ENCODE measurements around the gene ILRUN. TPM values are rescaled to one million over a fixed set of nuclear protein-coding genes. Genes with fewer than 3 reads are reported as not detected.

The ILRUN gene
- total and polyA plus RNA-seq, 2 experiments from 2014 or later = 17.6 to 80.1 TPM

- no peaks in the 10 kb centered on the region for H3K27me3 ChIP-seq (ENCODE audit: insufficient read depth)
- no peak for DNase-seq (ENCODE audit: low spot score)
- Mint-ChIP-seq H3K27ac (peak overlapping the region; percentile 41; the same call in 1 of the 2 replicates), H3K9me3 (no peaks in the 10 kb centered on the region), H3K27me3 (ENCODE audit: insufficient read depth, low read depth, poor library complexity) (peaks cover 3% of the 10 kb centered on the region), H3K4me3 (peak overlapping the region; percentile 92), H3K36me3 (ENCODE audit: low read depth) (no peaks in the 10 kb centered on the region), H3K4me1 (peaks cover 15% of the 10 kb centered on the region)
- peak overlapping the region; percentile 85 for H2AFZ ChIP-seq
- H3F3A ChIP-seq (replicated peaks; ENCODE audit: low read depth) = 0 out of 2 replicates have a peak, but pooled peaks cover 3% of the 10 kb centered on the region
- H3K27ac ChIP-seq (ENCODE audit: low read depth) = 0 out of 2 replicates have a peak overlapping the region, but pooled peaks have one; percentile 50
- H3K4me3 ChIP-seq = peak overlapping the region; percentile 100
- H3K9me2 ChIP-seq (ENCODE audit: insufficient read depth) = no peaks in the 10 kb centered on the region
- peaks cover 16% of the 10 kb centered on the region for H3K4me1 ChIP-seq (ENCODE audit: insufficient read depth)
- H3K4me2 ChIP-seq = peak overlapping the region; percentile 98
- no peaks in the 10 kb centered on the region for H3K36me3 ChIP-seq (ENCODE audit: insufficient read depth)
- H4K20me1 ChIP-seq (replicated peaks; ENCODE audit: insufficient read depth) = peaks cover 45% of the 10 kb centered on the region
- peaks cover 52% of the 10 kb centered on the region for H3K79me2 ChIP-seq (replicated peaks; ENCODE audit: insufficient read depth)
- ATAC-seq = peak; percentile 74
- no peak for TF ChIP-seq EZH2 (IDR thresholded peaks at IDR 0.05; ENCODE audit: low read depth, unreplicated experiment)
- TF ChIP-seq CREB1 (CRISPR knock-in tag; IDR thresholded peaks at IDR 0.05; ENCODE audit: low read depth) = no peak
Observed at GRCh38 chr6:34696189-34696738, 303 bp downstream of the ILRUN start.

- Mint-ChIP-seq H3K36me3 (ENCODE audit: low read depth) (no peaks in the 10 kb centered on the region), H3K27ac (peak overlapping the region; percentile 41), H3K4me1 (peaks cover 15% of the 10 kb centered on the region), H3K27me3 (ENCODE audit: insufficient read depth, low read depth, poor library complexity) (peaks cover 3% of the 10 kb centered on the region), H3K4me3 (peak overlapping the region; percentile 92), H3K9me3 (no peaks in the 10 kb centered on the region)
- peak overlapping the region; percentile 100 for H3K4me3 ChIP-seq
- H3K79me2 ChIP-seq (replicated peaks; ENCODE audit: insufficient read depth) = peaks cover 57% of the 10 kb centered on the region
- peak; percentile 19 for ATAC-seq
- no peak for DNase-seq (ENCODE audit: low spot score)
- no peak overlapping the region for H3K27ac ChIP-seq (ENCODE audit: low read depth)
- peaks cover 46% of the 10 kb centered on the region for H4K20me1 ChIP-seq (replicated peaks; ENCODE audit: insufficient read depth)
- H3K9me2 ChIP-seq (ENCODE audit: insufficient read depth) = no peaks in the 10 kb centered on the region
- peak overlapping the region; percentile 85; the same call in 1 of the 2 replicates for H2AFZ ChIP-seq
- peak overlapping the region; percentile 98 for H3K4me2 ChIP-seq
- H3K27me3 ChIP-seq (ENCODE audit: insufficient read depth) = no peaks in the 10 kb centered on the region
- 0 out of 2 replicates have a peak, but pooled peaks cover 3% of the 10 kb centered on the region for H3F3A ChIP-seq (replicated peaks; ENCODE audit: low read depth)
- H3K4me1 ChIP-seq (ENCODE audit: insufficient read depth) = peaks cover 16% of the 10 kb centered on the region
- H3K36me3 ChIP-seq (ENCODE audit: insufficient read depth) = no peaks in the 10 kb centered on the region
- TF ChIP-seq EZH2 (IDR thresholded peaks at IDR 0.05; ENCODE audit: low read depth, unreplicated experiment) = no peak
- TF ChIP-seq ETS1 (IDR thresholded peaks at IDR 0.05) = no peak
- TF ChIP-seq POLR2AphosphoS5 (IDR thresholded peaks at IDR 0.05; ENCODE audit: low read depth) = no peak
- TF ChIP-seq CTCF (conservative IDR thresholded peaks at IDR 0.05; ENCODE audit: low read depth in 2 of 2) = no peak
- no peak for TF ChIP-seq CREB1 (CRISPR knock-in tag; IDR thresholded peaks at IDR 0.05; ENCODE audit: low read depth)
- TF ChIP-seq NANOG (IDR thresholded peaks at IDR 0.05; ENCODE audit: borderline replicate concordance) = no peak
- no peak for TF ChIP-seq ZNF331 (CRISPR knock-in tag; IDR thresholded peaks at IDR 0.05; ENCODE audit: low read depth)
- no peak for TF ChIP-seq REST (IDR thresholded peaks at IDR 0.05; ENCODE audit: unreplicated experiment)
- no peak for TF ChIP-seq EZH2phosphoT487 (IDR thresholded peaks at IDR 0.05; ENCODE audit: unreplicated experiment)
- TF ChIP-seq JUNB (IDR thresholded peaks at IDR 0.05; ENCODE audit: unreplicated experiment) = no peak
- no peak for TF ChIP-seq STAT1 (IDR thresholded peaks at IDR 0.05; ENCODE audit: unreplicated experiment)
Observed at GRCh38 chr6:34695729-34696188, 808 bp downstream of the ILRUN start.

All from GM23338 (cell line).